ENCODE results near the gene CBX3. TPM values are rescaled to one million over a fixed set of nuclear protein-coding genes. Genes with fewer than 3 reads are reported as not detected.
"Not testable (repeated sequence)": the region's sequence is repeated elsewhere in the genome, so short reads cannot be mapped to it uniquely, and the experiment has no call there.

CBX3 gene
- polyA plus RNA-seq, 1 donor: 214 TPM

DNA sequence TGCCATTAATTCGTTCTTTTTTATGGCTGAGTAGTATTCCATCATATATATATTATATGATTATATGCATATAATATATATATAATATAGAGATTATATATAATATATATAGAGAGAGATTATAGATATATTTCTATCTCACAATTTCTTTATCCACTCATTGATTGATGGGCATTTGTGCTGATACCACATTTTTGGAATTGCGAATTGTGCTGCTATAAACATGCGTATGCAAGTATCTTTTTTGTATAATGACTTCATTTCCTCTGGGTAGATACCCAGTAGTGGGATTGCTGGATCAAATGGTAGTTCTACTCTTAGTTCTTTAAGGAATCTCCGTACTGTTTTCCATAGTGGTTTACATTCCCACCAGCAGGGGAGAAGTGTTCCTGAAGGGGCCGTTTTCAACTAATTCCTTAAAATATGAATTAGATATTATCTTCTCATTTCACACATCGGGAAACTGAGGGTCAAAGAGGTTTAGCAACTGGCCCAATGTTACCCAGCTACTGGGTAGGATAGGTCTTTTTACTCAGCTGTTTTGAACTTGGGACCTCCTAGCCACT lies 33.0 kb upstream of the CBX3 start:
- H3K36me3 ChIP-seq (ENCODE audit: control insufficient read depth, insufficient read depth, low read length): no peaks in the 10 kb centered on the region
- no peak overlapping the region for H3K27ac ChIP-seq (ENCODE audit: low read length)
- WGBS (ENCODE audit: insufficient coverage, low lambda C conversion rate): 100% methylated on average over 3 of the region's 6 CpGs
- DNase-seq: no peak
- no peaks in the 10 kb centered on the region for H3K27me3 ChIP-seq (ENCODE audit: control insufficient read depth, insufficient read depth, low read length)
- peaks cover 20% of the 10 kb centered on the region for H3K4me1 ChIP-seq (ENCODE audit: control insufficient read depth, insufficient read depth, low read length)
- no peak overlapping the region for H3K4me3 ChIP-seq (ENCODE audit: low read length)
- H3K9me3 ChIP-seq (ENCODE audit: control insufficient read depth, low read depth, low read length): no peaks in the 10 kb centered on the region

DNA sequence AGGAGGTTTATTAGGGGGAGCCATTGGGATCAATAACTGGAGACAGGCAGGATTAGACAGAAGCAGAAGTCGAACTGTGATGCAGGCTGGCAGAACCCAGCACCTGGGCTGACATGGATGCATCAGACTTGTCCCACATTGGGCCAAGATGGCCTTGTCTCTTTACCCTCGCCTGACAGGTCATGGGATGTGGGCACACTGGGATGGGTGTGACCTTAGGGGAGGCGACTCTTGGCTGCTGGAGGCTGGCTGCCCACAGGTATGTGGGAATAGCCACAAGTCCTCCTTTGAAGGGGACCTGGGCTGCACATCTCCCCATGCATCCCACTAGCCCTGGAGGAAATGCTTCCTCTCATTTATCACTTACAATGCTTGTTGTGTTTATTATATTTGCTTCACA lies 32.3 kb upstream of the CBX3 start:
- no peak for DNase-seq
- Histone ChIP-seq H3K27ac (ENCODE audit: low read length) (no peak overlapping the region), H3K36me3 (ENCODE audit: control insufficient read depth, insufficient read depth, low read length) (no peaks in the 10 kb centered on the region), H3K27me3 (ENCODE audit: control insufficient read depth, insufficient read depth, low read length) (no peaks in the 10 kb centered on the region), H3K4me1 (ENCODE audit: control insufficient read depth, insufficient read depth, low read length) (peaks cover 20% of the 10 kb centered on the region), H3K4me3 (ENCODE audit: low read length) (no peak overlapping the region), H3K9me3 (ENCODE audit: control insufficient read depth, low read depth, low read length) (no peaks in the 10 kb centered on the region)
- no CpG with 5 or more reads among the region's 3 CpGs for WGBS (ENCODE audit: insufficient coverage, low lambda C conversion rate)

- no peak for DNase-seq
- no CpG with 5 or more reads among the region's 1 CpG for WGBS (ENCODE audit: insufficient coverage, low lambda C conversion rate)
- Histone ChIP-seq H3K27ac (ENCODE audit: low read length) (no peak overlapping the region), H3K9me3 (ENCODE audit: control insufficient read depth, low read depth, low read length) (no peaks in the 10 kb centered on the region), H3K36me3 (ENCODE audit: control insufficient read depth, insufficient read depth, low read length) (no peaks in the 10 kb centered on the region), H3K4me3 (ENCODE audit: low read length) (no peak overlapping the region), H3K27me3 (ENCODE audit: control insufficient read depth, insufficient read depth, low read length) (no peaks in the 10 kb centered on the region), H3K4me1 (ENCODE audit: control insufficient read depth, insufficient read depth, low read length) (peaks cover 20% of the 10 kb centered on the region)
These were observed 30.9 kb upstream of the CBX3 start for GRCh38 chr7:26170663-26171062.

DNA sequence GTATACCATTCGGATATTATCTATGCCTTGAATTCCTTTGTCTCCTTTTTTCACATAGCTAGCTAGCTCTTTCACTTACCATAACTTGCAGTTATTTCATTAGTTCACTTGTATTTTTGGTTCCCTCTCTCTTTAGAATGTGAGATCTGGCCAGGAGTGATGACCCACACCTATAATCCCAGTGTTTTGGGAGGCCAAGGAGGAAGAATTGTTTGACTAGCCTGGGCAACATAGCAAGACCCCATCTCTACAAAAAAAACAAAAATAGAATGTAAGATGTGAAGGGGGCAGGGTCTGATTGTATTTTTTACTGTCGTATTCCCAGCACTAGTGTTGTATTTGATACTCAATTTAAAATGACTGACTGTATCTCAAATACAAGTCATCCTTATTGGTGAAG lies 29.9 kb upstream of the CBX3 start:
- no peak overlapping the region for H3K4me3 ChIP-seq (ENCODE audit: low read length)
- 100% methylated on average over 1 of the region's 2 CpGs for WGBS (ENCODE audit: insufficient coverage, low lambda C conversion rate)
- H3K27me3 ChIP-seq (ENCODE audit: control insufficient read depth, insufficient read depth, low read length): no peaks in the 10 kb centered on the region
- H3K4me1 ChIP-seq (ENCODE audit: control insufficient read depth, insufficient read depth, low read length): peaks cover 13% of the 10 kb centered on the region
- no peaks in the 10 kb centered on the region for H3K9me3 ChIP-seq (ENCODE audit: control insufficient read depth, low read depth, low read length)
- H3K27ac ChIP-seq (ENCODE audit: low read length): no peak overlapping the region
- H3K36me3 ChIP-seq (ENCODE audit: control insufficient read depth, insufficient read depth, low read length): no peaks in the 10 kb centered on the region
- DNase-seq: no peak

DNA sequence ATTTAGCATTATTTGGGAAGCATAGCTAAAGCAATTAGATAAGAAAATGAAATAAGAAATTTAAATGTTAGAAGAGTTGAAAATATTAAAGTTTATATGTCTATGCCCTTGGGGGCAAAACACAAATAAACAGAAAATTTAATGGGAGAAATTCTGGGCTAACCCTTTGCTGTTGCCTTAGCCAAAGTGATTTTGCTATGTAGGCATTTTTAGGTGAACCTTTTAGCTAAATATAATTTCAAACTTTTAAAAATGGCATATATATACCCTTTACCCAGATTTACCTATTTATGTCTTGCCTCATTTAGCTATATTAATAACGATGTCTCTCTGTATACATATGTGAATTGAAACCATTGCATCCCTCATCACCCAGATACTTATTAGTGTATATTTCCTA lies 29.5 kb upstream of the CBX3 start:
- no peak overlapping the region for H3K27ac ChIP-seq (ENCODE audit: low read length)
- no peaks in the 10 kb centered on the region for H3K36me3 ChIP-seq (ENCODE audit: control insufficient read depth, insufficient read depth, low read length)
- H3K4me3 ChIP-seq (ENCODE audit: low read length): no peak overlapping the region
- 83% methylated on average over 1 of the region's 1 CpG for WGBS (ENCODE audit: insufficient coverage, low lambda C conversion rate)
- H3K27me3 ChIP-seq (ENCODE audit: control insufficient read depth, insufficient read depth, low read length): no peaks in the 10 kb centered on the region
- peaks cover 2% of the 10 kb centered on the region for H3K9me3 ChIP-seq (ENCODE audit: control insufficient read depth, low read depth, low read length)
- no peak for DNase-seq
- peaks cover 9% of the 10 kb centered on the region for H3K4me1 ChIP-seq (ENCODE audit: control insufficient read depth, insufficient read depth, low read length)

- H3K9me3 ChIP-seq (ENCODE audit: control insufficient read depth, low read depth, low read length); H3K4me1 ChIP-seq (ENCODE audit: control insufficient read depth, insufficient read depth, low read length); DNase-seq; H3K4me3 ChIP-seq (ENCODE audit: low read length); H3K27me3 ChIP-seq (ENCODE audit: control insufficient read depth, insufficient read depth, low read length); H3K27ac ChIP-seq (ENCODE audit: low read length); H3K36me3 ChIP-seq (ENCODE audit: control insufficient read depth, insufficient read depth, low read length): not testable (repeated sequence)
- WGBS (ENCODE audit: insufficient coverage, low lambda C conversion rate): 83% methylated on average over 1 of the region's 4 CpGs
These were observed 25.6 kb upstream of the CBX3 start for GRCh38 chr7:26175903-26176302.

DNA sequence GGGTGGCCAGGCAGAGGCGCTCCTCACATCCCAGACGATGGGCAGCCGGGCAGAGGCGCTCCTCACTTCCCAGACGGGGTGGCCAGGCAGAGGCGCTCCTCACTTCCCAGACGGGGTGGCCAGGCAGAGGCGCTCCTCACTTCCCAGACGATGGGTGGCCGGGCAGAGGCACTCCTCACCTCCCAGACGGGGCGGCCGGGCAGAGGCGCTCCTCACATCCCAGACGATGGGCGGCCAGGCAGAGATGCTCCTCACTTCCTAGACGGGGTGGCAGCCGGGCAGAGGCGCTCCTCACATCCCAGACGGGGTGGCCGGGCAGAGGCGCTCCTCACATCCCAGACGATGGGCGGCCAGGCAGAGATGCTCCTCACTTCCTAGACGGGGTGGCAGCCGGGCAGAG lies 24.8 kb upstream of the CBX3 start:
- H3K36me3 ChIP-seq (ENCODE audit: control insufficient read depth, insufficient read depth, low read length); H3K4me3 ChIP-seq (ENCODE audit: low read length); H3K4me1 ChIP-seq (ENCODE audit: control insufficient read depth, insufficient read depth, low read length); H3K27ac ChIP-seq (ENCODE audit: low read length); DNase-seq; H3K9me3 ChIP-seq (ENCODE audit: control insufficient read depth, low read depth, low read length); H3K27me3 ChIP-seq (ENCODE audit: control insufficient read depth, insufficient read depth, low read length): not testable (repeated sequence)
- WGBS (ENCODE audit: insufficient coverage, low lambda C conversion rate): no CpG with 5 or more reads among the region's 26 CpGs

- not testable (repeated sequence) for H3K27ac ChIP-seq (ENCODE audit: low read length); H3K4me1 ChIP-seq (ENCODE audit: control insufficient read depth, insufficient read depth, low read length); DNase-seq; H3K27me3 ChIP-seq (ENCODE audit: control insufficient read depth, insufficient read depth, low read length); H3K4me3 ChIP-seq (ENCODE audit: low read length); H3K9me3 ChIP-seq (ENCODE audit: control insufficient read depth, low read depth, low read length); H3K36me3 ChIP-seq (ENCODE audit: control insufficient read depth, insufficient read depth, low read length)
- no CpG with 5 or more reads among the region's 20 CpGs for WGBS (ENCODE audit: insufficient coverage, low lambda C conversion rate)
These were observed 24.3 kb upstream of the CBX3 start for GRCh38 chr7:26177269-26177668.

- Histone ChIP-seq H3K36me3 (ENCODE audit: control insufficient read depth, insufficient read depth, low read length) (no peaks in the 10 kb centered on the region), H3K27me3 (ENCODE audit: control insufficient read depth, insufficient read depth, low read length) (no peaks in the 10 kb centered on the region), H3K9me3 (ENCODE audit: control insufficient read depth, low read depth, low read length) (peaks cover 7% of the 10 kb centered on the region), H3K4me3 (ENCODE audit: low read length) (no peak overlapping the region), H3K27ac (ENCODE audit: low read length) (no peak overlapping the region), H3K4me1 (ENCODE audit: control insufficient read depth, insufficient read depth, low read length) (peaks cover 10% of the 10 kb centered on the region)
- WGBS (ENCODE audit: insufficient coverage, low lambda C conversion rate): no CpG with 5 or more reads among the region's 7 CpGs
- DNase-seq: no peak
These were observed 23.1 kb upstream of the CBX3 start for GRCh38 chr7:26178272-26178960.

DNA sequence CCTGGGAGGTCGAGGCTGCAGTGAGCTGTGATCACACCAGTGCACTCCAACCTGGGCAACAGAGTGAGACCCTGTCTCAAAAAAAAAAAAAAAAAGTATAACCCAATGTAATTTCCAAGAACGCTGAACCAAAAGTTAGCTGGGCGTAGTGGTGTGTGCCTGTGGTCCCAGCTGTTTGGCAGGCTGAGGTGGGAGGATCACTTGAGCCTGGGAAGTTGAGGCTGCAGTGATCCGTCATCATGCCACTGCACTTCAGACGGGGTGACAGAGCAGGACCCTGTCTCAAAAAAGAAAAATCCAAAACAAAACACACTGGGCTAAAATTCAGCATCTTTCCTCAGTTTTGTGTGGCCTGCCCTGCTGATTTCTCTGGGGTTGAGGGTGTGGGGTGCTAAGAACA lies 22.1 kb upstream of the CBX3 start:
- Histone ChIP-seq H3K9me3 (ENCODE audit: control insufficient read depth, low read depth, low read length) (peaks cover 7% of the 10 kb centered on the region), H3K27me3 (ENCODE audit: control insufficient read depth, insufficient read depth, low read length) (no peaks in the 10 kb centered on the region), H3K36me3 (ENCODE audit: control insufficient read depth, insufficient read depth, low read length) (no peaks in the 10 kb centered on the region), H3K27ac (ENCODE audit: low read length) (no peak overlapping the region), H3K4me3 (ENCODE audit: low read length) (no peak overlapping the region), H3K4me1 (ENCODE audit: control insufficient read depth, insufficient read depth, low read length) (peaks cover 10% of the 10 kb centered on the region)
- no CpG with 5 or more reads among the region's 5 CpGs for WGBS (ENCODE audit: insufficient coverage, low lambda C conversion rate)
- DNase-seq: no peak
